Measurements from ENCODE around the gene HEXB.

HEXB gene

GRCh38 chr5:74693191-74693590 lies 8.2 kb downstream of the HEXB start:
- no peak for TF ChIP-seq EZH2phosphoT487 (IDR thresholded peaks at IDR 0.05; ENCODE audit: low read length)
- TF ChIP-seq EZH2 (optimal IDR thresholded peaks at IDR 0.05; ENCODE audit: low read depth, low read length): no peak
- TF ChIP-seq CTCF (IDR thresholded peaks at IDR 0.05; ENCODE audit: low read length): no peak
- Histone ChIP-seq H3K9ac (ENCODE audit: low read length) (no peak overlapping the region), H3K9me2 (replicated peaks; ENCODE audit: insufficient read depth, low read length) (no peaks in the 10 kb centered on the region), H3K9me3 (replicated peaks; ENCODE audit: insufficient read depth, low read length) (no peaks in the 10 kb centered on the region), H3K27me3 (replicated peaks; ENCODE audit: insufficient read depth, low read length) (no peaks in the 10 kb centered on the region), H3K27ac (ENCODE audit: low read length) (no peak overlapping the region), H3K36me3 (replicated peaks; ENCODE audit: insufficient read depth, low read length) (peaks cover 5% of the 10 kb centered on the region), H3K4me3 (ENCODE audit: low read length) (no peak overlapping the region), H4K20me1 (ENCODE audit: insufficient read depth, low read length) (no peaks in the 10 kb centered on the region), H3K4me1 (ENCODE audit: low read length) (no peaks in the 10 kb centered on the region), H3F3A (ENCODE audit: insufficient read depth, low read length) (no peaks in the 10 kb centered on the region), H3K4me2 (ENCODE audit: low read depth, low read length) (no peak overlapping the region), H3K79me2 (ENCODE audit: low read length) (0 out of 2 replicates have a peak, but pooled peaks cover 4% of the 10 kb centered on the region), H2AFZ (ENCODE audit: low read length) (no peak overlapping the region)
- no peak for DNase-seq

- no peak for DNase-seq
- H3K27ac ChIP-seq (ENCODE audit: low read length): no peak overlapping the region
- H3K79me2 ChIP-seq (ENCODE audit: low read length): no peaks in the 10 kb centered on the region
- no peaks in the 10 kb centered on the region for H3K4me1 ChIP-seq (ENCODE audit: low read length)
- H3K4me2 ChIP-seq (ENCODE audit: low read depth, low read length): no peak overlapping the region
- no peaks in the 10 kb centered on the region for H3K9me2 ChIP-seq (replicated peaks; ENCODE audit: insufficient read depth, low read length)
- H3K36me3 ChIP-seq (replicated peaks; ENCODE audit: insufficient read depth, low read length): no peaks in the 10 kb centered on the region
- no peak overlapping the region for H3K9ac ChIP-seq (ENCODE audit: low read length)
- H4K20me1 ChIP-seq (ENCODE audit: insufficient read depth, low read length): no peaks in the 10 kb centered on the region
- H3K4me3 ChIP-seq (ENCODE audit: low read length): no peak overlapping the region
- no peaks in the 10 kb centered on the region for H3K9me3 ChIP-seq (replicated peaks; ENCODE audit: insufficient read depth, low read length)
- H3F3A ChIP-seq (ENCODE audit: insufficient read depth, low read length): no peaks in the 10 kb centered on the region
- no peaks in the 10 kb centered on the region for H3K27me3 ChIP-seq (replicated peaks; ENCODE audit: insufficient read depth, low read length)
- no peak for TF ChIP-seq CTCF (IDR thresholded peaks at IDR 0.05; ENCODE audit: low read length)
- no peak overlapping the region for H2AFZ ChIP-seq (ENCODE audit: low read length)
Observed at GRCh38 chr5:74717596-74717995, 32.6 kb downstream of the HEXB start.

GRCh38 chr5:74722271-74722670 lies 37.2 kb downstream of the HEXB start:
- no peak overlapping the region for H3K9ac ChIP-seq (ENCODE audit: low read length)
- TF ChIP-seq EZH2 (optimal IDR thresholded peaks at IDR 0.05; ENCODE audit: low read depth, low read length): no peak
- TF ChIP-seq CTCF (IDR thresholded peaks at IDR 0.05; ENCODE audit: low read length): no peak
- no peak for TF ChIP-seq EZH2phosphoT487 (IDR thresholded peaks at IDR 0.05; ENCODE audit: low read length)
- H3K36me3 ChIP-seq (replicated peaks; ENCODE audit: insufficient read depth, low read length): peaks cover 9% of the 10 kb centered on the region; the same call in 1 of the 2 replicates
- H4K20me1 ChIP-seq (ENCODE audit: insufficient read depth, low read length): no peaks in the 10 kb centered on the region
- no peak for DNase-seq
- H3F3A ChIP-seq (ENCODE audit: insufficient read depth, low read length): no peaks in the 10 kb centered on the region
- no peak overlapping the region for H2AFZ ChIP-seq (ENCODE audit: low read length)
- no peak overlapping the region for H3K4me3 ChIP-seq (ENCODE audit: low read length)
- no peaks in the 10 kb centered on the region for H3K27me3 ChIP-seq (replicated peaks; ENCODE audit: insufficient read depth, low read length)
- H3K9me2 ChIP-seq (replicated peaks; ENCODE audit: insufficient read depth, low read length): no peaks in the 10 kb centered on the region
- H3K27ac ChIP-seq (ENCODE audit: low read length): no peak overlapping the region
- no peaks in the 10 kb centered on the region for H3K79me2 ChIP-seq (ENCODE audit: low read length)
- no peak overlapping the region for H3K4me2 ChIP-seq (ENCODE audit: low read depth, low read length)
- no peaks in the 10 kb centered on the region for H3K9me3 ChIP-seq (replicated peaks; ENCODE audit: insufficient read depth, low read length)
- no peaks in the 10 kb centered on the region for H3K4me1 ChIP-seq (ENCODE audit: low read length)
